ENCODE measurements around the gene SP9. TPM values are rescaled to one million over a fixed set of nuclear protein-coding genes. Genes with fewer than 3 reads are reported as not detected.

The SP9 gene
- total and polyA plus RNA-seq, 9 of the 15 experiments (the other 6 are each of a cell fraction or from before 2014, with no cell fraction given) = 0.04 to 0.23 (median 0.11) TPM; not detected in 3

GRCh38 chr2:174335254-174335987, 667 bp downstream of the SP9 start:
- intact Hi-C loops (cut with micrococcal nuclease) = loop anchor here (5.0 to 10.0 kb wide), 3 partner anchors 88 to 453 kb away; partner anchors contain the start of genes OLA1 and SP3
- TF ChIP-seq E2F6 (IDR thresholded peaks at IDR 0.05; ENCODE audit: borderline replicate concordance in 1 of 2, extremely low read depth in 1 of 2, insufficient read depth in 1 of 2, insufficient read length in 1 of 2, low read depth in 1 of 2, low read length in 1 of 2, poor library complexity in 1 of 2, severe bottlenecking in 1 of 2) (peak in 1 of 2 experiments; percentile 74), ATF6 (CRISPR knock-in tag; IDR thresholded peaks at IDR 0.05) (no peak), ZBTB5 (IDR thresholded peaks at IDR 0.05) (no peak), NR2C2 (CRISPR knock-in tag; IDR thresholded peaks at IDR 0.05) (no peak), NR2C2 (tag; IDR thresholded peaks at IDR 0.05) (no peak), DDX20 (tag; IDR thresholded peaks at IDR 0.05; ENCODE audit: low read depth) (no peak), BCOR (IDR thresholded peaks at IDR 0.05) (no peak), ZNF398 (CRISPR knock-in tag; IDR thresholded peaks at IDR 0.05) (no peak), GABPB1 (CRISPR knock-in tag; IDR thresholded peaks at IDR 0.05) (0 out of 2 replicates have a peak, but pooled peaks have one; percentile 6), ZNF778 (CRISPR knock-in tag; IDR thresholded peaks at IDR 0.05) (no peak), EHMT2 (IDR thresholded peaks at IDR 0.05) (no peak), ZNF140 (CRISPR knock-in tag; IDR thresholded peaks at IDR 0.05) (no peak), ETV5 (CRISPR knock-in tag; IDR thresholded peaks at IDR 0.05; ENCODE audit: low read depth) (no peak)

More at GRCh38 chr2:174335254-174335987, 667 bp downstream of the SP9 start:
- H3K27me3 ChIP-seq (ENCODE audit: control insufficient read depth in 2 of 2, insufficient read depth in 2 of 2, low read length in 2 of 2) = peaks cover 35 to 49% of the 10 kb centered on the region in 2 experiments
- peak; percentile 54 for FAIRE-seq
- peaks cover 13 to 34% of the 10 kb centered on the region in 2 experiments; a peak in 3 of 5 replicates for H3K4me1 ChIP-seq (replicated peaks in 1 of 2; ENCODE audit: control insufficient read depth in 2 of 2, insufficient read depth in 2 of 2, low read length in 2 of 2)
- peak overlapping the region in 1 of 2 experiments; percentile 88; a peak in 2 of 4 replicates for H3K9ac ChIP-seq (ENCODE audit: insufficient read depth in 1 of 2, low read depth in 2 of 2, low read length in 2 of 2)
- 36% methylated on average over 32 of the region's 47 CpGs for WGBS (ENCODE audit: insufficient coverage, low coverage, missing lambda C conversion rate)
- DNase-seq (ENCODE audit: extremely low read depth in 1 of 4, low spot score in 3 of 4) = no peak
- no peak overlapping the region for H3K27ac ChIP-seq (ENCODE audit: extremely low read depth, low read depth, low read length)
- in situ Hi-C loops (cut with MboI) = no loop called here
- CTCF ChIA-PET (ENCODE audit: low intra/inter-chr PET ratio) = interaction anchor here (0.8 kb wide), 1 partner anchor 300 kb away, joined by 3 read pairs; no protein-coding TSS in a partner anchor
- peaks cover 8% of the 10 kb centered on the region; the same call in 1 of the 2 replicates for H4K20me1 ChIP-seq (replicated peaks; ENCODE audit: control insufficient read depth, insufficient read depth, low read length)
- peak overlapping the region; percentile 43 for H3K4me3 ChIP-seq
- peak; percentile 1; the same call in 2 of the 3 replicates for ATAC-seq
- BruUV-seq (replicated peaks) = no TSS peak
- peak overlapping the region; percentile 77 for H3K4me2 ChIP-seq (ENCODE audit: insufficient read depth, low read length)
- no peaks in the 10 kb centered on the region for H3K9me3 ChIP-seq (replicated peaks; ENCODE audit: control insufficient read depth, insufficient read depth, low read depth, low read length)
- peak overlapping the region; percentile 87 for H2AFZ ChIP-seq (ENCODE audit: low read depth, low read length)
- H3K79me2 ChIP-seq (ENCODE audit: control insufficient read depth, insufficient read depth, low read length) = no peaks in the 10 kb centered on the region
- POLR2A ChIA-PET = interaction anchor here (0.6 kb wide), 1 partner anchor 339 kb away, joined by 3 read pairs; no protein-coding TSS in a partner anchor
- H3K36me3 ChIP-seq (ENCODE audit: control insufficient read depth, insufficient read depth, low read length) = no peaks in the 10 kb centered on the region
- H3K9me1 ChIP-seq (ENCODE audit: control insufficient read depth, insufficient read depth, low read length) = no peaks in the 10 kb centered on the region
